WTC11 (cell line): Measurements from ENCODE around the gene PARP2. TPM values are rescaled to one million over a fixed set of nuclear protein-coding genes. Genes with fewer than 3 reads are reported as not detected.

Experiments
- ATAC-seq: fragments of 200-7000 bp; cut with Tn5 transposase; 2 replicates; pipeline ENCODE4 v1.10.0; 2021; ENCODE audit warnings: mild to moderate bottlenecking, moderate library complexity
- CTCF ChIA-PET: fragments of 300-600 bp; sonication (Branson Sonifier 250); formaldehyde crosslinking; loops from one replicate; lab custom pipeline; 2021; ENCODE audit warnings: antibody characterized with exemption; lab: Charles Lee
- POLR2A ChIA-PET: fragments of 350-600 bp; sonication (Branson Sonifier 250); formaldehyde crosslinking; loops from one replicate; lab custom pipeline; 2021; ENCODE audit warnings: antibody characterized with exemption; lab: Charles Lee
- DNase-seq: peaks from one replicate; pipeline ENCODE4 v3.0.0; 2021; ENCODE audit warnings: low spot score
- H3K27ac Mint-ChIP-seq: 2 replicates; pipeline ENCODE4 v1.8.0; 2021; ENCODE audit warnings: mixed read lengths
- H3K27me3 Mint-ChIP-seq: 2 replicates; pipeline ENCODE4 v1.8.0; 2021; ENCODE audit warnings: low read depth, mild to moderate bottlenecking, moderate library complexity, mixed read lengths
- H3K36me3 Mint-ChIP-seq: 2 replicates; pipeline ENCODE4 v1.8.0; 2021; ENCODE audit warnings: mixed read lengths
- H3K4me1 Mint-ChIP-seq: 2 replicates; pipeline ENCODE4 v1.8.0; 2022; ENCODE audit warnings: mixed read lengths
- H3K4me3 Mint-ChIP-seq: 2 replicates; pipeline ENCODE4 v1.8.0; 2021; ENCODE audit warnings: mild to moderate bottlenecking, moderate library complexity, mixed read lengths
- H3K9me3 Mint-ChIP-seq: 2 replicates; pipeline ENCODE4 v1.8.0; 2021; ENCODE audit warnings: mixed read lengths
- AR ChIP-seq: fragments of 250-450 bp; sonication (Bioruptor Pico); IDR thresholded peaks from 2 replicates; pipeline ENCODE4 v1.9.0; 2021; ENCODE audit warnings: mild to moderate bottlenecking
- CBFB ChIP-seq: sonication (generic); formaldehyde crosslinking; IDR thresholded peaks from 2 replicates; pipeline ENCODE4 v1.8.1; 2022; ENCODE audit warnings: mild to moderate bottlenecking, low read depth, missing genetic modification reagents
- EMX1 ChIP-seq: fragments of 250-450 bp; sonication (Bioruptor Pico); IDR thresholded peaks from 2 replicates; pipeline ENCODE4 v1.8.0; 2021; ENCODE audit warnings: mild to moderate bottlenecking
- FOXP1 ChIP-seq: sonication (generic); formaldehyde crosslinking; IDR thresholded peaks from 2 replicates; pipeline ENCODE4 v1.8.0; 2022; ENCODE audit warnings: missing genetic modification reagents, mild to moderate bottlenecking, moderate library complexity, borderline replicate concordance
- MYBL2 ChIP-seq: sonication (generic); formaldehyde crosslinking; IDR thresholded peaks from 2 replicates; pipeline ENCODE4 v1.8.1; 2023; ENCODE audit warnings: mild to moderate bottlenecking, moderate library complexity, missing genetic modification reagents
- NR1H2 ChIP-seq: sonication (generic); formaldehyde crosslinking; IDR thresholded peaks from 2 replicates; pipeline ENCODE4 v1.9.0; 2021; ENCODE audit warnings: mild to moderate bottlenecking, moderate library complexity, missing genetic modification reagents
- NR2C2 ChIP-seq: sonication (generic); formaldehyde crosslinking; IDR thresholded peaks from 2 replicates; pipeline ENCODE4 v1.8.0; 2022; ENCODE audit warnings: mild to moderate bottlenecking, missing genetic modification reagents
- NR3C1 ChIP-seq: sonication (generic); formaldehyde crosslinking; conservative IDR thresholded peaks from 2 replicates; pipeline ENCODE4 v1.8.1; 2023; ENCODE audit warnings: low read depth, mild to moderate bottlenecking, missing genetic modification reagents
- OVOL2 ChIP-seq: fragments of 250-450 bp; sonication (Bioruptor Pico); IDR thresholded peaks from 2 replicates; pipeline ENCODE4 v1.9.0; 2021; ENCODE audit warnings: mild to moderate bottlenecking, borderline replicate concordance
- RORB ChIP-seq: fragments of 250-450 bp; sonication (Bioruptor Pico); IDR thresholded peaks from 2 replicates; pipeline ENCODE4 v1.9.0; 2021; ENCODE audit warnings: mild to moderate bottlenecking
- ZNF138 ChIP-seq: sonication (generic); formaldehyde crosslinking; conservative IDR thresholded peaks from 2 replicates; pipeline ENCODE4 v1.8.1; 2022; ENCODE audit warnings: mild to moderate bottlenecking, moderate library complexity, missing genetic modification reagents
- ZNF317 ChIP-seq: sonication (generic); formaldehyde crosslinking; IDR thresholded peaks from 2 replicates; pipeline ENCODE4 v1.8.1; 2023; ENCODE audit warnings: low read depth, mild to moderate bottlenecking, moderate library complexity, missing genetic modification reagents, borderline replicate concordance
- ZSCAN18 ChIP-seq: fragments of 250-450 bp; sonication (Bioruptor Pico); IDR thresholded peaks from 2 replicates; pipeline ENCODE4 v2.1.2; 2022; ENCODE audit warnings: mild to moderate bottlenecking, moderate library complexity
- total RNA-seq: library from RNA; stranded (reverse); gene quantifications from 3 replicates; pipeline ENCODE4 v1.2.3, GENCODE V29; 2021
- TF ChIP-seq, protein P1 (sequence below): sonication (generic); formaldehyde crosslinking; IDR thresholded peaks from 2 replicates; pipeline ENCODE4 v1.8.1; 2023; ENCODE audit warnings: mild to moderate bottlenecking, missing genetic modification reagents, borderline replicate concordance
- TF ChIP-seq, protein P2 (sequence below): sonication (generic); formaldehyde crosslinking; IDR thresholded peaks from 2 replicates; pipeline ENCODE4 v1.8.1; 2023; ENCODE audit warnings: mild to moderate bottlenecking, missing genetic modification reagents
- TF ChIP-seq, protein P3 (sequence below): fragments of 200-600 bp; IDR thresholded peaks from 2 replicates; pipeline ENCODE4 v1.8.0; 2022; ENCODE audit warnings: antibody characterized with exemption
- TF ChIP-seq, protein P4 (sequence below): sonication (generic); formaldehyde crosslinking; IDR thresholded peaks from 2 replicates; pipeline ENCODE4 v1.8.1; 2022; ENCODE audit warnings: mild to moderate bottlenecking, missing genetic modification reagents, moderate library complexity, borderline replicate concordance
- TF ChIP-seq, protein P5 (sequence below): fragments of 250-450 bp; sonication (Bioruptor Pico); IDR thresholded peaks from 2 replicates; pipeline ENCODE4 v1.9.0; 2021; ENCODE audit warnings: mild to moderate bottlenecking

PARP2 gene
- total RNA-seq, 1 experiment from 2014 or later, result 37.1 TPM

GRCh38 chr14:20314026-20314425, 29.4 kb upstream of the PARP2 start:
- ATAC-seq (no peak), DNase-seq (no peak)
- H3K36me3 Mint-ChIP-seq, result peaks cover 73% of the 10 kb centered on the region
- ChIA-PET POLR2A (no interaction called here), CTCF (no interaction called here)
- H3K9me3 Mint-ChIP-seq, result peaks cover 4% of the 10 kb centered on the region; the same call in 1 of the 2 replicates
- TF ChIP-seq NR3C1 (no peak), NR1H2 (CRISPR knock-in tag) (no peak), MYBL2 (CRISPR knock-in tag) (no peak), FOXP1 (CRISPR knock-in tag) (no peak), NR2C2 (CRISPR knock-in tag) (no peak), CBFB (CRISPR knock-in tag) (no peak), ZNF317 (no peak), RORB (no peak), OVOL2 (CRISPR knock-in tag) (no peak), ZNF138 (CRISPR knock-in tag) (no peak), AR (CRISPR knock-in tag) (no peak), ZSCAN18 (CRISPR knock-in tag) (no peak), EMX1 (no peak)
- TF ChIP-seq, protein P1, sequence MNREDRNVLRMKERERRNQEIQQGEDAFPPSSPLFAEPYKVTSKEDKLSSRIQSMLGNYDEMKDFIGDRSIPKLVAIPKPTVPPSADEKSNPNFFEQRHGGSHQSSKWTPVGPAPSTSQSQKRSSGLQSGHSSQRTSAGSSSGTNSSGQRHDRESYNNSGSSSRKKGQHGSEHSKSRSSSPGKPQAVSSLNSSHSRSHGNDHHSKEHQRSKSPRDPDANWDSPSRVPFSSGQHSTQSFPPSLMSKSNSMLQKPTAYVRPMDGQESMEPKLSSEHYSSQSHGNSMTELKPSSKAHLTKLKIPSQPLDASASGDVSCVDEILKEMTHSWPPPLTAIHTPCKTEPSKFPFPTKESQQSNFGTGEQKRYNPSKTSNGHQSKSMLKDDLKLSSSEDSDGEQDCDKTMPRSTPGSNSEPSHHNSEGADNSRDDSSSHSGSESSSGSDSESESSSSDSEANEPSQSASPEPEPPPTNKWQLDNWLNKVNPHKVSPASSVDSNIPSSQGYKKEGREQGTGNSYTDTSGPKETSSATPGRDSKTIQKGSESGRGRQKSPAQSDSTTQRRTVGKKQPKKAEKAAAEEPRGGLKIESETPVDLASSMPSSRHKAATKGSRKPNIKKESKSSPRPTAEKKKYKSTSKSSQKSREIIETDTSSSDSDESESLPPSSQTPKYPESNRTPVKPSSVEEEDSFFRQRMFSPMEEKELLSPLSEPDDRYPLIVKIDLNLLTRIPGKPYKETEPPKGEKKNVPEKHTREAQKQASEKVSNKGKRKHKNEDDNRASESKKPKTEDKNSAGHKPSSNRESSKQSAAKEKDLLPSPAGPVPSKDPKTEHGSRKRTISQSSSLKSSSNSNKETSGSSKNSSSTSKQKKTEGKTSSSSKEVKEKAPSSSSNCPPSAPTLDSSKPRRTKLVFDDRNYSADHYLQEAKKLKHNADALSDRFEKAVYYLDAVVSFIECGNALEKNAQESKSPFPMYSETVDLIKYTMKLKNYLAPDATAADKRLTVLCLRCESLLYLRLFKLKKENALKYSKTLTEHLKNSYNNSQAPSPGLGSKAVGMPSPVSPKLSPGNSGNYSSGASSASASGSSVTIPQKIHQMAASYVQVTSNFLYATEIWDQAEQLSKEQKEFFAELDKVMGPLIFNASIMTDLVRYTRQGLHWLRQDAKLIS, result no peak
- TF ChIP-seq, protein P2, sequence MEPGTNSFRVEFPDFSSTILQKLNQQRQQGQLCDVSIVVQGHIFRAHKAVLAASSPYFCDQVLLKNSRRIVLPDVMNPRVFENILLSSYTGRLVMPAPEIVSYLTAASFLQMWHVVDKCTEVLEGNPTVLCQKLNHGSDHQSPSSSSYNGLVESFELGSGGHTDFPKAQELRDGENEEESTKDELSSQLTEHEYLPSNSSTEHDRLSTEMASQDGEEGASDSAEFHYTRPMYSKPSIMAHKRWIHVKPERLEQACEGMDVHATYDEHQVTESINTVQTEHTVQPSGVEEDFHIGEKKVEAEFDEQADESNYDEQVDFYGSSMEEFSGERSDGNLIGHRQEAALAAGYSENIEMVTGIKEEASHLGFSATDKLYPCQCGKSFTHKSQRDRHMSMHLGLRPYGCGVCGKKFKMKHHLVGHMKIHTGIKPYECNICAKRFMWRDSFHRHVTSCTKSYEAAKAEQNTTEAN (CRISPR knock-in tag), result no peak
- TF ChIP-seq, protein P3, sequence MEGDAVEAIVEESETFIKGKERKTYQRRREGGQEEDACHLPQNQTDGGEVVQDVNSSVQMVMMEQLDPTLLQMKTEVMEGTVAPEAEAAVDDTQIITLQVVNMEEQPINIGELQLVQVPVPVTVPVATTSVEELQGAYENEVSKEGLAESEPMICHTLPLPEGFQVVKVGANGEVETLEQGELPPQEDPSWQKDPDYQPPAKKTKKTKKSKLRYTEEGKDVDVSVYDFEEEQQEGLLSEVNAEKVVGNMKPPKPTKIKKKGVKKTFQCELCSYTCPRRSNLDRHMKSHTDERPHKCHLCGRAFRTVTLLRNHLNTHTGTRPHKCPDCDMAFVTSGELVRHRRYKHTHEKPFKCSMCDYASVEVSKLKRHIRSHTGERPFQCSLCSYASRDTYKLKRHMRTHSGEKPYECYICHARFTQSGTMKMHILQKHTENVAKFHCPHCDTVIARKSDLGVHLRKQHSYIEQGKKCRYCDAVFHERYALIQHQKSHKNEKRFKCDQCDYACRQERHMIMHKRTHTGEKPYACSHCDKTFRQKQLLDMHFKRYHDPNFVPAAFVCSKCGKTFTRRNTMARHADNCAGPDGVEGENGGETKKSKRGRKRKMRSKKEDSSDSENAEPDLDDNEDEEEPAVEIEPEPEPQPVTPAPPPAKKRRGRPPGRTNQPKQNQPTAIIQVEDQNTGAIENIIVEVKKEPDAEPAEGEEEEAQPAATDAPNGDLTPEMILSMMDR, result no peak
- TF ChIP-seq, protein P4, sequence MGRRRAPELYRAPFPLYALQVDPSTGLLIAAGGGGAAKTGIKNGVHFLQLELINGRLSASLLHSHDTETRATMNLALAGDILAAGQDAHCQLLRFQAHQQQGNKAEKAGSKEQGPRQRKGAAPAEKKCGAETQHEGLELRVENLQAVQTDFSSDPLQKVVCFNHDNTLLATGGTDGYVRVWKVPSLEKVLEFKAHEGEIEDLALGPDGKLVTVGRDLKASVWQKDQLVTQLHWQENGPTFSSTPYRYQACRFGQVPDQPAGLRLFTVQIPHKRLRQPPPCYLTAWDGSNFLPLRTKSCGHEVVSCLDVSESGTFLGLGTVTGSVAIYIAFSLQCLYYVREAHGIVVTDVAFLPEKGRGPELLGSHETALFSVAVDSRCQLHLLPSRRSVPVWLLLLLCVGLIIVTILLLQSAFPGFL (CRISPR knock-in tag), result no peak
- TF ChIP-seq, protein P5, sequence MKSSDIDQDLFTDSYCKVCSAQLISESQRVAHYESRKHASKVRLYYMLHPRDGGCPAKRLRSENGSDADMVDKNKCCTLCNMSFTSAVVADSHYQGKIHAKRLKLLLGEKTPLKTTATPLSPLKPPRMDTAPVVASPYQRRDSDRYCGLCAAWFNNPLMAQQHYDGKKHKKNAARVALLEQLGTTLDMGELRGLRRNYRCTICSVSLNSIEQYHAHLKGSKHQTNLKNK (CRISPR knock-in tag), result no peak
- H3K4me3 Mint-ChIP-seq, result no peak overlapping the region
- H3K27me3 Mint-ChIP-seq, result no peaks in the 10 kb centered on the region; the same call in 1 of the 2 replicates
- no peak overlapping the region for H3K27ac Mint-ChIP-seq
- H3K4me1 Mint-ChIP-seq, result no peaks in the 10 kb centered on the region
